GM12878 (cell line): Measurements from ENCODE around the gene EBPL. TPM values are rescaled to one million over a fixed set of nuclear protein-coding genes. Genes with fewer than 3 reads are reported as not detected.

Experiments
- BACH1 ChIP-seq: fragments of 450-650 bp; IDR thresholded peaks from 2 replicates; pipeline ENCODE4 v1.6.1; 2017; ENCODE audit warnings: mild to moderate bottlenecking, borderline replicate concordance
- BCL11A ChIP-seq: IDR thresholded peaks from 2 replicates; pipeline ENCODE4 v1.6.1; 2011; ENCODE audit warnings: low read depth, low read length
- BCLAF1 ChIP-seq: fragments of 450-650 bp; IDR thresholded peaks from 2 replicates; pipeline ENCODE4 v1.6.1; 2017; ENCODE audit warnings: antibody characterized with exemption, mild to moderate bottlenecking, moderate library complexity
- CBFB ChIP-seq: IDR thresholded peaks from 2 replicates; pipeline ENCODE4 v1.6.1; 2016; ENCODE audit warnings: antibody characterized with exemption, low read depth
- HDAC2 ChIP-seq: fragments of 200-600 bp; sonication (generic); IDR thresholded peaks from 2 replicates; pipeline ENCODE4 v1.6.1; 2017
- KDM1A ChIP-seq: fragments of 200-600 bp; sonication (generic); IDR thresholded peaks from 2 replicates; pipeline ENCODE4 v1.6.1; 2016; ENCODE audit warnings: borderline replicate concordance
- MAX ChIP-seq: IDR thresholded peaks from 2 replicates; pipeline ENCODE4 v1.6.1; 2012; ENCODE audit warnings: low read depth, low read length, improper control_type of control experiment
- MTA3 ChIP-seq: IDR thresholded peaks from 2 replicates; pipeline ENCODE4 v1.6.1; 2012; ENCODE audit warnings: low read length, inconsistent platforms, borderline replicate concordance
- MXI1 ChIP-seq: fragments of 150-350 bp; IDR thresholded peaks from 2 replicates; pipeline ENCODE4 v1.6.1; 2011; ENCODE audit warnings: low read depth, mild to moderate bottlenecking, inconsistent platforms, low read length, improper control_type of control experiment
- PML ChIP-seq: IDR thresholded peaks from 2 replicates; pipeline ENCODE4 v1.6.1; 2012; ENCODE audit warnings: low read length, inconsistent platforms
- POLR2AphosphoS2 ChIP-seq: IDR thresholded peaks from 2 replicates; pipeline ENCODE4 v1.6.1; 2011; ENCODE audit warnings: low read depth, mild to moderate bottlenecking, low read length, improper control_type of control experiment, moderate library complexity
- RCOR1 ChIP-seq: conservative IDR thresholded peaks from 2 replicates; pipeline ENCODE4 v1.6.1; 2012; ENCODE audit warnings: low read depth, low read length, improper control_type of control experiment
- RELB ChIP-seq: fragments of 450-650 bp; IDR thresholded peaks from 2 replicates; pipeline ENCODE4 v1.6.1; 2017; ENCODE audit warnings: low read depth, mild to moderate bottlenecking, moderate library complexity
- RFX5 ChIP-seq: IDR thresholded peaks from 2 replicates; pipeline ENCODE4 v1.6.1; 2011; ENCODE audit warnings: low read depth, low read length, improper control_type of control experiment
- SREBF1 ChIP-seq: IDR thresholded peaks from 2 replicates; pipeline ENCODE4 v1.6.1; 2012; ENCODE audit warnings: mild to moderate bottlenecking, low read length
- TAF1 ChIP-seq: IDR thresholded peaks from 2 replicates; pipeline ENCODE4 v1.6.1; 2011; ENCODE audit warnings: mild to moderate bottlenecking, low read depth, low read length, borderline replicate concordance
- TBL1XR1 ChIP-seq: IDR thresholded peaks from 2 replicates; pipeline ENCODE4 v1.6.1; 2012; ENCODE audit warnings: low read depth, low read length, improper control_type of control experiment
- USF2 ChIP-seq: IDR thresholded peaks from 2 replicates; pipeline ENCODE4 v1.6.1; 2011; ENCODE audit warnings: low read depth, low read length, improper control_type of control experiment, borderline replicate concordance
- ZBED1 ChIP-seq: IDR thresholded peaks from 2 replicates; pipeline ENCODE4 v1.6.1; 2016; ENCODE audit warnings: borderline replicate concordance
- ZNF24 ChIP-seq: fragments of 450-650 bp; IDR thresholded peaks from 2 replicates; pipeline ENCODE4 v1.6.1; 2017; ENCODE audit warnings: antibody characterized with exemption, mild to moderate bottlenecking
- ZNF687 ChIP-seq: fragments of 450-650 bp; IDR thresholded peaks from 2 replicates; pipeline ENCODE4 v1.6.1; 2017; ENCODE audit warnings: mild to moderate bottlenecking, moderate library complexity
- ZZZ3 ChIP-seq: IDR thresholded peaks from 2 replicates; pipeline ENCODE4 v1.6.1; 2011; ENCODE audit warnings: low read depth; ENCODE audit not compliant: control insufficient read depth, insufficient read length
- polyA plus RNA-seq, 11 experiments: library from polyadenylated mRNA; depleted of rRNA in 4 of 11; unstranded in 6 of 11; stranded (reverse) in 5 of 11; fragments of >200 nt; fragmentation: Nextera tagmentation in 4 of 11; fragmentation: Illumina TruSeq in 1 of 11; extraction: Ambion mirVana in 4 of 11; extraction: Trizol in 1 of 11; gene quantifications; 1 replicate in 1 of 11; 2 replicates in 10 of 11; pipeline versions ENCODE4 v1.2.1 to v1.2.3, GENCODE V29; 2011 to 2016; ENCODE audit warnings: inconsistent platforms in 2 of 11, missing spikeins in 2 of 11, low read depth in 1 of 11
- total RNA-seq, 4 experiments: library from RNA; depleted of rRNA in 3 of 4; stranded (reverse); fragments of >200 nt in 3 of 4; fragmentation: Illumina TruSeq in 1 of 4; extraction: Trizol in 1 of 4; gene quantifications; 2 replicates each; pipeline versions ENCODE4 v1.2.1 to v1.2.3, GENCODE V29; 2013 to 2021

The EBPL gene
- total and polyA plus RNA-seq, 10 of the 15 experiments (the other 5 are each of a cell fraction or from before 2014, with no cell fraction given): 6.2 to 72.8 (median 43.5) TPM

GRCh38 chr13:49690995-49691784 is at the start of gene EBPL (continued):
- TF ChIP-seq ZNF24 (no peak), TBL1XR1 (no peak), BCLAF1 (0 out of 2 replicates have a peak, but pooled peaks have one; percentile 19), CBFB (no peak), PML (no peak), ZBED1 (no peak), RFX5 (no peak), RELB (0 out of 2 replicates have a peak, but pooled peaks have one; percentile 12), MAX (no peak; the same call in 1 of the 2 replicates), SREBF1 (no peak), ZZZ3 (no peak), POLR2AphosphoS2 (no peak), ZNF687 (peak; percentile 76), BACH1 (peak; percentile 75; the same call in 1 of the 2 replicates), TAF1 (0 out of 2 replicates have a peak, but pooled peaks have one; percentile 19), BCL11A (no peak), KDM1A (no peak), MTA3 (no peak), HDAC2 (0 out of 2 replicates have a peak, but pooled peaks have one; percentile 33), RCOR1 (no peak), USF2 (no peak), MXI1 (peak; percentile 75)
